Measurements from ENCODE around the gene USP34. TPM values are rescaled to one million over a fixed set of nuclear protein-coding genes. Genes with fewer than 3 reads are reported as not detected.

USP34 gene
- total RNA-seq, 1 experiment from 2014 or later, result 76.3 TPM

DNA sequence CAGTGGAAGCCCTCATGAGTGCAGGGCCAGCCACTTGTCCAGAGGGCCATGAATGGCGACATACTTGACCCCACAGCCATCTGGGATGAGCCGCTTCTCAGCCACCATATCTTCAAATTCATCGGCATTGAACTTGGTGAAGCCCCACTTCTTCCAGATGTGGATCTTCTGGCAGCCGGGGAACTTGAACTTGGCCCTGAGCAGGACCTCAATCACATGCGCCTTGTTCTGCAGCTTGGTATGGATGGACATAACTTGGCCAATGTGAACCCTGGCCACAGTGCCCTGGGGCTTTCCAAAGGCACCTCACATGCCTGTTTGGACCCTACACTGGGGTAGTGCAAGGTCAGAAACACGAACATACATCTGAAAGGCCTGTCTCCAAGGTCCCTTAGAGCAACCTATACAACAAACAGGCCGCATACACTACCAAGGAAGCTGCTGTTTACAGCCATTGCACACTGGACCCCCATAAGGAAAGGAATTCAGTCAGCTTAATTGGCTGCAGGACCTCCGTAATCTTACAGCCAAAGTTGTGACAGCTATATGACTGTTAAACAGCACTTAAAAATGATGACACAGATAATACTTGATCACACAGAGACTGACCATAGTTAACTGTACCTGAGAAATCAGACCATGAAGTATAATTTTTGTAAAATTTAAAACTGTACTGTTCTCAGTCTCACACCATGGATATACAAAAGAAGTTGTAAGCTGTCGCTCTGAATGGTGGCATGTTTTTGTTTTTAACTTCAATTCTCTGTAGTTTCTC lies 53.8 kb downstream of the USP34 start:
- no TSS peak for BruUV-seq (replicated peaks)
- no peak overlapping the region for H3K4me2 ChIP-seq (ENCODE audit: low read length)
- no peak for ATAC-seq
- H3K9me2 ChIP-seq (ENCODE audit: insufficient read depth), result no peaks in the 10 kb centered on the region
- H3K9ac ChIP-seq (ENCODE audit: low read length), result no peak overlapping the region
- ChIA-PET RAD21 (ENCODE audit: low non-redundant PET in 1 of 2, low total read pairs in 2 of 2, uncharacterized antibody in 2 of 2, unreplicated experiment in 2 of 2) (no interaction called here), POLR2A (no interaction called here), CTCF (interaction anchor here (0.7 to 1.5 kb wide), 2 partner anchors 9 to 424 kb away, joined by 3 to 4 read pairs; no protein-coding TSS in a partner anchor)
- peaks cover 82% of the 10 kb centered on the region for H3K79me2 ChIP-seq (ENCODE audit: insufficient read depth, low read length)
- no peak overlapping the region for H3K27ac ChIP-seq (ENCODE audit: low read depth, low read length)
- peaks cover 18% of the 10 kb centered on the region; the same call in 1 of the 2 replicates for H4K20me1 ChIP-seq (ENCODE audit: insufficient read depth)
- H3K4me3 ChIP-seq (replicated peaks in 1 of 2; ENCODE audit: low read depth in 1 of 2, low read length in 2 of 2), result no peak overlapping the region
- intact Hi-C loops (cut with micrococcal nuclease), result no loop called here
- TF ChIP-seq YY1 (IDR thresholded peaks at IDR 0.05; ENCODE audit: extremely low read depth, insufficient replicate concordance, low read depth, low read length), result no peak
- no peak for TF ChIP-seq SIN3A (IDR thresholded peaks at IDR 0.05; ENCODE audit: low read depth)
- TF ChIP-seq, protein P1, sequence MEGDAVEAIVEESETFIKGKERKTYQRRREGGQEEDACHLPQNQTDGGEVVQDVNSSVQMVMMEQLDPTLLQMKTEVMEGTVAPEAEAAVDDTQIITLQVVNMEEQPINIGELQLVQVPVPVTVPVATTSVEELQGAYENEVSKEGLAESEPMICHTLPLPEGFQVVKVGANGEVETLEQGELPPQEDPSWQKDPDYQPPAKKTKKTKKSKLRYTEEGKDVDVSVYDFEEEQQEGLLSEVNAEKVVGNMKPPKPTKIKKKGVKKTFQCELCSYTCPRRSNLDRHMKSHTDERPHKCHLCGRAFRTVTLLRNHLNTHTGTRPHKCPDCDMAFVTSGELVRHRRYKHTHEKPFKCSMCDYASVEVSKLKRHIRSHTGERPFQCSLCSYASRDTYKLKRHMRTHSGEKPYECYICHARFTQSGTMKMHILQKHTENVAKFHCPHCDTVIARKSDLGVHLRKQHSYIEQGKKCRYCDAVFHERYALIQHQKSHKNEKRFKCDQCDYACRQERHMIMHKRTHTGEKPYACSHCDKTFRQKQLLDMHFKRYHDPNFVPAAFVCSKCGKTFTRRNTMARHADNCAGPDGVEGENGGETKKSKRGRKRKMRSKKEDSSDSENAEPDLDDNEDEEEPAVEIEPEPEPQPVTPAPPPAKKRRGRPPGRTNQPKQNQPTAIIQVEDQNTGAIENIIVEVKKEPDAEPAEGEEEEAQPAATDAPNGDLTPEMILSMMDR (IDR thresholded peaks at IDR 0.05 in 2 of 3, conservative IDR thresholded peaks at IDR 0.05 in 1 of 3; ENCODE audit: borderline replicate concordance in 1 of 3, insufficient read depth in 1 of 3, low read depth in 2 of 3, low read length in 2 of 3), result no peak
- TF ChIP-seq EGR1 (IDR thresholded peaks at IDR 0.05; ENCODE audit: low read depth), result no peak
- TF ChIP-seq, protein P2, sequence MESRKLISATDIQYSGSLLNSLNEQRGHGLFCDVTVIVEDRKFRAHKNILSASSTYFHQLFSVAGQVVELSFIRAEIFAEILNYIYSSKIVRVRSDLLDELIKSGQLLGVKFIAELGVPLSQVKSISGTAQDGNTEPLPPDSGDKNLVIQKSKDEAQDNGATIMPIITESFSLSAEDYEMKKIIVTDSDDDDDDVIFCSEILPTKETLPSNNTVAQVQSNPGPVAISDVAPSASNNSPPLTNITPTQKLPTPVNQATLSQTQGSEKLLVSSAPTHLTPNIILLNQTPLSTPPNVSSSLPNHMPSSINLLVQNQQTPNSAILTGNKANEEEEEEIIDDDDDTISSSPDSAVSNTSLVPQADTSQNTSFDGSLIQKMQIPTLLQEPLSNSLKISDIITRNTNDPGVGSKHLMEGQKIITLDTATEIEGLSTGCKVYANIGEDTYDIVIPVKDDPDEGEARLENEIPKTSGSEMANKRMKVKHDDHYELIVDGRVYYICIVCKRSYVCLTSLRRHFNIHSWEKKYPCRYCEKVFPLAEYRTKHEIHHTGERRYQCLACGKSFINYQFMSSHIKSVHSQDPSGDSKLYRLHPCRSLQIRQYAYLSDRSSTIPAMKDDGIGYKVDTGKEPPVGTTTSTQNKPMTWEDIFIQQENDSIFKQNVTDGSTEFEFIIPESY (IDR thresholded peaks at IDR 0.05; ENCODE audit: extremely low read depth, insufficient replicate concordance, low read length), result no peak
- TF ChIP-seq FOSL1 (IDR thresholded peaks at IDR 0.05; ENCODE audit: low read depth), result no peak
- no peak for TF ChIP-seq JUND (IDR thresholded peaks at IDR 0.05)
- no peak for TF ChIP-seq SRF (IDR thresholded peaks at IDR 0.05; ENCODE audit: low read depth)
- TF ChIP-seq ZNF274 (IDR thresholded peaks at IDR 0.05; ENCODE audit: low read depth, low read length), result no peak
- no peak for TF ChIP-seq ZFX (IDR thresholded peaks at IDR 0.05)
- no peak for TF ChIP-seq TCF7L2 (IDR thresholded peaks at IDR 0.05; ENCODE audit: borderline replicate concordance, extremely low read depth, insufficient read depth, insufficient read length)
- TF ChIP-seq SP1 (IDR thresholded peaks at IDR 0.05; ENCODE audit: low read depth), result no peak
- TF ChIP-seq, protein P3, sequence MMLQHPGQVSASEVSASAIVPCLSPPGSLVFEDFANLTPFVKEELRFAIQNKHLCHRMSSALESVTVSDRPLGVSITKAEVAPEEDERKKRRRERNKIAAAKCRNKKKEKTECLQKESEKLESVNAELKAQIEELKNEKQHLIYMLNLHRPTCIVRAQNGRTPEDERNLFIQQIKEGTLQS (IDR thresholded peaks at IDR 0.05), result no peak
- no peak overlapping the region for H2AFZ ChIP-seq (ENCODE audit: low read depth, low read length, poor library complexity, severe bottlenecking)
- no peaks in the 10 kb centered on the region for H3K36me3 ChIP-seq (ENCODE audit: control insufficient read depth in 1 of 2, insufficient read depth in 2 of 2, low read length in 2 of 2)
- no peaks in the 10 kb centered on the region for H3K27me3 ChIP-seq (ENCODE audit: insufficient read depth, low read length)
- no peaks in the 10 kb centered on the region; a peak in 1 of 4 replicates for H3K4me1 ChIP-seq (ENCODE audit: control insufficient read depth in 1 of 2, insufficient read depth in 2 of 2, low read length in 2 of 2)
- DNase-seq (ENCODE audit: low read depth, low spot score), result no peak
- no peaks in the 10 kb centered on the region for H3K9me3 ChIP-seq (ENCODE audit: control insufficient read depth in 1 of 2, insufficient read depth in 1 of 2, low read depth in 1 of 2, low read length in 2 of 2)

Data from HCT116 (cell line).